RWPE1 (cell line): ENCODE measurements around the gene KLHL36.

Source experiments
- CTCF ChIA-PET: fragments of 350-600 bp; sonication (Branson Sonifier 250); formaldehyde crosslinking; extraction: SDS; loops from one replicate; lab custom pipeline; 2021; lab: Yijun Ruan, JAX
- POLR2A ChIA-PET: fragments of 400-600 bp; formaldehyde crosslinking; extraction: SDS; loops from one replicate; lab custom pipeline; 2020; ENCODE audit warnings: antibody characterized with exemption; ENCODE audit not compliant: low non-redundant PET; lab: Yijun Ruan, JAX
- DNase-seq: peaks from one replicate; pipeline ENCODE4 v3.0.0; 2012; ENCODE audit warnings: low spot score
- H3K27ac ChIP-seq: fragments of 450-650 bp; 2 replicates; pipeline ENCODE4 v1.5.1; 2017
- CTCF ChIP-seq: fragments of 450-650 bp; conservative IDR thresholded peaks from 2 replicates; pipeline ENCODE4 v1.5.1; 2017; ENCODE audit warnings: low read depth, mild to moderate bottlenecking

Gene KLHL36

GRCh38 chr16:84649511-84649861 lies 1.2 kb downstream of the KLHL36 start:
- ChIA-PET POLR2A (interaction anchor here (0.6 kb wide), 1 partner anchor 9 kb away, joined by 3 read pairs; no protein-coding TSS in a partner anchor), CTCF (interaction anchor here (0.6 to 1.1 kb wide), 2 partner anchors 15 to 23 kb away, joined by 4 to 6 read pairs; no protein-coding TSS in a partner anchor)
- peak overlapping the region; percentile 73 for H3K27ac ChIP-seq
- no peak for DNase-seq
- TF ChIP-seq CTCF = no peak

GRCh38 chr16:84650062-84650991 lies 2.0 kb downstream of the KLHL36 start:
- CTCF ChIA-PET = interaction anchor here (0.6 kb wide), 1 partner anchor 15 kb away, joined by 6 read pairs; no protein-coding TSS in a partner anchor
- DNase-seq = peak; percentile 37
- TF ChIP-seq CTCF = no peak
- POLR2A ChIA-PET = interaction anchor here (0.6 kb wide), 2 partner anchors 8 to 272 kb away, joined by 3 to 7 read pairs; no protein-coding TSS in a partner anchor
- H3K27ac ChIP-seq = no peak overlapping the region

- DNase-seq = no peak
- ChIA-PET POLR2A (no interaction called here), CTCF (interaction anchor here (0.6 to 0.8 kb wide), 4 partner anchors 17 to 140 kb away, joined by 3 read pairs; no protein-coding TSS in a partner anchor)
- no peak overlapping the region for H3K27ac ChIP-seq
- no peak for TF ChIP-seq CTCF
These were observed 4.3 kb downstream of the KLHL36 start for GRCh38 chr16:84652566-84652965.

GRCh38 chr16:84654238-84654637 lies 5.9 kb downstream of the KLHL36 start:
- CTCF ChIA-PET = interaction anchor here (0.6 kb wide), 1 partner anchor 105 kb away, joined by 5 read pairs; no protein-coding TSS in a partner anchor
- POLR2A ChIA-PET = interaction anchor here (0.6 kb wide), 2 partner anchors 8 to 126 kb away, joined by 3 read pairs; no protein-coding TSS in a partner anchor
- no peak overlapping the region for H3K27ac ChIP-seq
- TF ChIP-seq CTCF = no peak
- DNase-seq = no peak

GRCh38 chr16:84654998-84655397 lies 6.7 kb downstream of the KLHL36 start:
- ChIA-PET CTCF (interaction anchor here (1.0 kb wide), 1 partner anchor 71 kb away, joined by 5 read pairs; no protein-coding TSS in a partner anchor), POLR2A (no interaction called here)
- no peak for DNase-seq
- no peak for TF ChIP-seq CTCF
- H3K27ac ChIP-seq = peak overlapping the region; percentile 10; the same call in 1 of the 2 replicates

GRCh38 chr16:84656649-84657048 lies 8.3 kb downstream of the KLHL36 start:
- POLR2A ChIA-PET = no interaction called here
- CTCF ChIA-PET = no interaction called here
- no peak for TF ChIP-seq CTCF
- no peak overlapping the region for H3K27ac ChIP-seq
- DNase-seq = no peak
